ENCODE data around the gene TRMT44. TPM values are rescaled to one million over a fixed set of nuclear protein-coding genes. Genes with fewer than 3 reads are reported as not detected.
A peak's percentile ranks its signal among the peaks of the same experiment; 100 is the strongest.
"Not testable (repeated sequence)": the region's sequence is repeated elsewhere in the genome, so short reads cannot be mapped to it uniquely, and the experiment has no call there.

Gene TRMT44
- total RNA-seq, 3 donors from 2014 or later = 35.7 to 41.5 (median 41.0) TPM

DNA sequence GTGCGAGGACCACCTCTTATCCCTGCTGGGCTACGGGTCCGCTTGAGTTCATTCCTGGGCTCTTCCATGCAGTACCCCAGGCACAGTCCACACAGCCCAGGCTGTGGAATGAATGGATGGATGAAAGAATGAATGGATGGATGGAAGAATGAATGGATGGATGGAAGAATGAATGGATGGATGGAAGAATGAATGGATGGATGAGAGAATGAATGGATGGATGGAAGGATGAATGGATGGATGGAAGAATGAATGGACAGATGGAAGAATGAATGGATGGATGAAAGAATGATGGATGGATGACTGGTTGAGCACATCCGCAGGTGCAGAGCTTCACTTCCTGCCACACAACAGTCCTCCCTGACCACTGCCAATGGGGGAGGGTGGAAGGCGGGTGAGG is 28.3 kb upstream of the TRMT44 start:
- Mint-ChIP-seq H3K4me1 (ENCODE audit: low read depth) (peaks cover 26% of the 10 kb centered on the region), H3K27me3 (ENCODE audit: low read depth) (no peaks in the 10 kb centered on the region), H3K4me3 (no peak overlapping the region), H3K9me3 (no peaks in the 10 kb centered on the region), H3K36me3 (ENCODE audit: insufficient read depth) (peaks cover 33% of the 10 kb centered on the region)
- ATAC-seq = no peak
- no peak for DNase-seq

DNA sequence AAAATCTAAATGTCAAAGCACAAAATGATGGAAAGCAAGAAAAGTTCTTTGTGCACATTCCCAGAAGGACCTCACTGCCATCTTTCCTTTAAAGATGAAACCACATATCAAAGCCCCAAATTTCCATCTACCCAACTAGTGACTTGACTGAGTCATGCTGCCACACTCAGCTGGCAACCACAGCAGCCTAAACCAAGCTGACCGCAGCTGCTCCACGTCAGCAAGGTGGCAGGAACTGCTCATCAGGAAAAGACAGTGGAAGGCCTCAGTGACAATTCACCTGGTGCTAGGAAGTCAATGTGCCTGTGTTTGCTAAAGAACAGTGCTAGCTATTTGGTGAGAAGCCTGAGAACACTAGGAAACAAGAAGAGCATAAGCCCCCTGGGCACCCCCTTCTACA is 26.2 kb upstream of the TRMT44 start:
- ATAC-seq (peak; percentile 50 to 56), DNase-seq (peak; percentile 26)
- H3K27me3 Mint-ChIP-seq (ENCODE audit: low read depth) = no peaks in the 10 kb centered on the region
- peaks cover 33% of the 10 kb centered on the region for H3K4me1 Mint-ChIP-seq (ENCODE audit: low read depth)
- no peaks in the 10 kb centered on the region for H3K9me3 Mint-ChIP-seq
- peak overlapping the region; percentile 5 for H3K4me3 Mint-ChIP-seq
- peaks cover 32% of the 10 kb centered on the region for H3K36me3 Mint-ChIP-seq (ENCODE audit: insufficient read depth)

DNA sequence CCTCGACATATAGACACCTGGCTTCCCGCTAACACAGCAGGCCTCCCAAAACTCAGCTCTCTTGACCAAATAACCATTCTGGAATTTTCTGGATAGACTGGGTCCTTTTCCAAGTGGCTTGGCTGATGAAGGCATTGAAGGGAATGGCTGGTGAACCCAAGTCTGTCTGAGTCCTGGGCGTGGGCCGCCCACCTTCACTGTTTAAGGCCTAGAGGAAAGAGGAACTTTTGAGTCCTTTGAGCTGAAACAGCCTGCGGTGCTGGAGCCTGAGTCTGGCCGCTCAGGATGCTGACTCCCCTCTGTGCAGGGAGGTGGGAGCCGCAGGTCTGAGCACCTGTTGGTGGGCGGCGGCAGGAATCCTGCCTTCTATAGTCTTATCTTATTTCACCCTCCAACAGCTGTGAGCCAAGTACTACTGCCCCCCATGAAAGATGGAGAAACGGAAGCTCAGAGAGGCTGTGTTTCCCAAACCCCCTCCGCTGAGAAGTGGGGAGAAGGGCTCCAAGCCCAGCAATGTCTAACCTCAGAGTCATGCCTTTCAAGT is 23.4 kb upstream of the TRMT44 start:
- H3K9me3 Mint-ChIP-seq = no peaks in the 10 kb centered on the region
- DNase-seq (no peak), ATAC-seq (no peak)

DNA sequence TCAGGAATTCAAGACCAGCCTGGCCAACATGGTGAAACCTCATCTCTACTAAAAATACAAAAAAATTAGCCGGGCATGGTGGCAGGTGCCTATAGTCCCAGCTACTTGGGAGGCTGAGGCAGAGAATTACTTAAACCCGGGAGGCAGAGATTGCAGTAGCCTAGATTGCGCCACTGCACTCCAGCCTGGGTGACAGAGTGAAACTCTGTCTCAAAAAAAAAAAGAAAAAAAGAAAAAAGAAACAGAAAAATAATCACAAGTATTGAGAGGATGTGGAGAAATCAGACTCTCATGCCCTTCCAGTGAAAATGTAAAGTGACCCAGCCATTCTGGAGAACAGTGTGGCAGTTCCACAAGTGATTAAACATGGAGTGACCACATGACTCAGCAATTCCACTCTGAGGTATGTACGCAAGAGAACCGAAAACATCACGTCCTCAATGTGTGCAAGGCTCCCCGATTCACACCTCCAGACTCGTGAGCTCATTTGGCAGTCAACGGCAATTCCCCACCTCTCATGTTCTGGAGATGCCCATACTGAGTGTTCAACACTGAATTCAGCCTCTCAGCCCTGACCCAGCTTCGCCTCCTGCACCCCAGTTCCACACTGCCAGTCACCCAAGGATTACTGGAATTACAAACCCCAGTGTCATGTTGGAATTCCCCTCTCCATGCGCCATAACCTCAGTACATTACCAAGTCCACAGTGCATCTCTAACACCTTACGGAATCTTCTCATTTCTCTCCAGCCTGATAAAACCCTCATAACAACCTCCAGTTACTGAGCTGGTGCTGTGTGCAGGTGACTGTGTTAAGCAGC is 21.1 kb upstream of the TRMT44 start:
- ATAC-seq (peak; percentile 96 to 97), DNase-seq (no peak)
- H3K27me3 Mint-ChIP-seq (ENCODE audit: low read depth) = no peaks in the 10 kb centered on the region
- H3K9me3 Mint-ChIP-seq = no peaks in the 10 kb centered on the region
- H3K4me3 Mint-ChIP-seq = no peak overlapping the region
- H3K4me1 Mint-ChIP-seq (ENCODE audit: low read depth) = peaks cover 37% of the 10 kb centered on the region
- H3K36me3 Mint-ChIP-seq (ENCODE audit: insufficient read depth) = peaks cover 23% of the 10 kb centered on the region

More for the DNA sequence above, 23.4 kb upstream of the TRMT44 start:
- Mint-ChIP-seq H3K36me3 (ENCODE audit: insufficient read depth) (peaks cover 31% of the 10 kb centered on the region), H3K4me1 (ENCODE audit: low read depth) (peaks cover 43% of the 10 kb centered on the region), H3K4me3 (no peak overlapping the region), H3K27me3 (ENCODE audit: low read depth) (no peaks in the 10 kb centered on the region)

DNA sequence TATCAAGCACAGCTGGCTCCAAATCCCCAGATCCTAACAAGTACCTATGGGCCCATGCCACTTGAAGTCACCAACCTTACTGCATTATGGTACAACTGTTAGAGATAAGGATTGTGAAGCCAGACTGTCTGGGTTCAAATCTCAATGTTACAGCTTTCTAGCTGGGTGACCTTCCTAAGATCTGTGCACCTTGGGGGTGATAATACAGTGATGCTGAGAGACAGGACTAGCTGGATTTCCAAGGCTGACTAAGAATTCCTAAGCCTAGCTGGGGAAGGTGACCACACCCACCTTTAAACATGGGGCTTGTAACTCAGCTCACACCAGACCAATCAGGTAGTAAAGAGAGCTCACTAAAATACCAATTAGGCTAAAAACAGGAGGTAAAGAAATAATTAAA is 20.4 kb upstream of the TRMT44 start:
- not testable (repeated sequence) for ATAC-seq; H3K27me3 Mint-ChIP-seq (ENCODE audit: low read depth); DNase-seq; H3K9me3 Mint-ChIP-seq; H3K4me3 Mint-ChIP-seq
- Mint-ChIP-seq H3K4me1 (ENCODE audit: low read depth) (peaks cover 31% of the 10 kb centered on the region), H3K36me3 (ENCODE audit: insufficient read depth) (peaks cover 19% of the 10 kb centered on the region)

DNA sequence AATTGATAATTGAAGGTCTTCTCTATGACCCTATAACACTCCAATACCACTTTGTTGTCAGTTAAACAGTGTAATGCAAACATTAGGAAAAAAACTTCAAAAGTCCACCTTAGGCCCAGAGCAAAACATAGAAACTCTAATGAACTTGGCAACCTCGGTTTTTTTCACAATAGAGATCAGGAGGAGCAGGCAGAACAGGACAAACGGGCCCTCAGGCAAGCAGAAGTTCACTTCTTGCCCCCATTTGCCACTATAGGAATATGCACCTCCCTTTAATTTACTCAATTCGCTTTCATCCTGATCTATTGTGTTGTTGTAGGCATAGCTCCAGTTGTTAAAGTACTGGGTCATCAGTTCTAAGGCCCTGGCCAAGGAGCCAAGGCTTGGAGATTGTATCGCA is 18.2 kb upstream of the TRMT44 start:
- H3K4me1 Mint-ChIP-seq (ENCODE audit: low read depth) = peaks cover 45% of the 10 kb centered on the region
- H3K4me3 Mint-ChIP-seq = no peak overlapping the region
- H3K27me3 Mint-ChIP-seq (ENCODE audit: low read depth) = no peaks in the 10 kb centered on the region
- peaks cover 13% of the 10 kb centered on the region for H3K36me3 Mint-ChIP-seq (ENCODE audit: insufficient read depth)
- ATAC-seq (no peak), DNase-seq (no peak)
- no peaks in the 10 kb centered on the region for H3K9me3 Mint-ChIP-seq

DNA sequence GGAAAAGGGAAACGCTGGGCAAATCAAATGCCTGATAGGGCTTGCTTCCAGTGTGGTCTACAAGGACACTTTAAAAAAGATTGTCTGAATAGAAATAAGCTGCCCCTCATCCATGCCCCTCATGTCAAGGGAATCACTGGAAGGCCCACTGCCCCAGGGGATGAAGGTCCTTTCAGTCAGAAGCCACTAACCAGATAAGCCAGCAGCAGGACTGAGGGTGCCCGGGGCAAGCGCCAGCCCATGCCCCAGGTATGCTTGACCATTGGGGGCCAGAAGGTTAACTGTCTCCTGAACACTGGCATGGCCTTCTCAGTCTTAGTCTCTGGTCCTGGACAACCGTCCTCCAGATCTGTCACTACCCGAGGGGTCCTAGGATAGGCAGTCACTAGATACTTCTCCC is 17.8 kb upstream of the TRMT44 start:
- H3K36me3 Mint-ChIP-seq (ENCODE audit: insufficient read depth) = peaks cover 12% of the 10 kb centered on the region
- ATAC-seq = no peak
- H3K4me3 Mint-ChIP-seq = no peak overlapping the region
- DNase-seq = no peak
- H3K27me3 Mint-ChIP-seq (ENCODE audit: low read depth) = no peaks in the 10 kb centered on the region
- H3K4me1 Mint-ChIP-seq (ENCODE audit: low read depth) = peaks cover 44% of the 10 kb centered on the region
- H3K9me3 Mint-ChIP-seq = no peaks in the 10 kb centered on the region

DNA sequence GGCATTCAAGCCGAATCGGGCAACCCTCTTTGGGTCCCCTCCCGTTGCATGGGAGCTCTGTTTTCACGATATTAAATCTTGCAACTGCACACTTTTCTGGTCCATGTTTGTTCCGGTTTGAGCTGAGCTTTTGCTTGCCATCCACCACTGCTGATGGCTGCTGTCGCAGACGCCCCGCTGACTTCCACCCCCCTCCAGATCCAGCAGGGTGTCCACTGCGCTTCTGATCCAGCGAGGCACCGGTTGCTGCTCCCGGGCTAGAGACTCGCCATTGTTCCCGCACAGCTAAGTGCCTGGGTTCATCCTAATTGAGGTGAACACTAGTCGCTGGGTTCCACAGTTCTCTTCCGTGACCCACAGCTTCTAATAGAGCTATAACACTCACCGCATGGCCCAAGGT is 13.3 kb upstream of the TRMT44 start:
- ATAC-seq (no peak), DNase-seq (no peak)
- H3K4me3 Mint-ChIP-seq = peak overlapping the region; percentile 93
- peaks cover 23% of the 10 kb centered on the region for H3K4me1 Mint-ChIP-seq (ENCODE audit: low read depth)
- H3K9me3 Mint-ChIP-seq = no peaks in the 10 kb centered on the region
- H3K36me3 Mint-ChIP-seq (ENCODE audit: insufficient read depth) = peaks cover 5% of the 10 kb centered on the region
- H3K27me3 Mint-ChIP-seq (ENCODE audit: low read depth) = no peaks in the 10 kb centered on the region

DNA sequence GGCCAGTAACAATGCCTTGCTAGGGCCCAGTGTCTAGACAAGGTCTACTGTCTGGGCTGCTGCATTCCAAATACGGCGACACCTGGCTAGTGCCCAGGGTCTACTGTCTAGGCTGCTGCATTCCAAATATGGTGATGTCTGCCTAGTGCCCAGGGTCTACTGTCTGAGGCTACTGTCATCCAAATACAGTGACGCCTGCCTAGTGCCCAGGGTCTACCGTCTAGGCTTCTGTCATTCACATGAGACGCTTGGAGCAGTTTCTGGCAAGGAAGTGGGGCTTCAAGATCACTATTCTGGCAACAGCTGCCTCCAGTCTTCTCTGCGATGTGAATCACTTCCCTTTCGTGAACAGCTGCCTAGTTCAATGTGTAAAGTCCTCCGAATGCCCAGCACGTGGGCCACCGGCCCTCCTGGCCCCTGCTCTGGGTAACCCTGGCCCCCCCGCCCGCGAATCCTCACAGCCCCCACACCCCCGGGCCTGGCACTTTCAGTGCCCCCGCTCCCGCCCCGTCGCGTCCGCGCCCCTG is 12.8 kb upstream of the TRMT44 start:
- peaks cover 23% of the 10 kb centered on the region for H3K4me1 Mint-ChIP-seq (ENCODE audit: low read depth)
- H3K4me3 Mint-ChIP-seq = peak overlapping the region; percentile 93
- ATAC-seq (peak; percentile 16 to 61), DNase-seq (no peak)
- peaks cover 5% of the 10 kb centered on the region for H3K36me3 Mint-ChIP-seq (ENCODE audit: insufficient read depth)
- H3K9me3 Mint-ChIP-seq = no peaks in the 10 kb centered on the region
- no peaks in the 10 kb centered on the region for H3K27me3 Mint-ChIP-seq (ENCODE audit: low read depth)

DNA sequence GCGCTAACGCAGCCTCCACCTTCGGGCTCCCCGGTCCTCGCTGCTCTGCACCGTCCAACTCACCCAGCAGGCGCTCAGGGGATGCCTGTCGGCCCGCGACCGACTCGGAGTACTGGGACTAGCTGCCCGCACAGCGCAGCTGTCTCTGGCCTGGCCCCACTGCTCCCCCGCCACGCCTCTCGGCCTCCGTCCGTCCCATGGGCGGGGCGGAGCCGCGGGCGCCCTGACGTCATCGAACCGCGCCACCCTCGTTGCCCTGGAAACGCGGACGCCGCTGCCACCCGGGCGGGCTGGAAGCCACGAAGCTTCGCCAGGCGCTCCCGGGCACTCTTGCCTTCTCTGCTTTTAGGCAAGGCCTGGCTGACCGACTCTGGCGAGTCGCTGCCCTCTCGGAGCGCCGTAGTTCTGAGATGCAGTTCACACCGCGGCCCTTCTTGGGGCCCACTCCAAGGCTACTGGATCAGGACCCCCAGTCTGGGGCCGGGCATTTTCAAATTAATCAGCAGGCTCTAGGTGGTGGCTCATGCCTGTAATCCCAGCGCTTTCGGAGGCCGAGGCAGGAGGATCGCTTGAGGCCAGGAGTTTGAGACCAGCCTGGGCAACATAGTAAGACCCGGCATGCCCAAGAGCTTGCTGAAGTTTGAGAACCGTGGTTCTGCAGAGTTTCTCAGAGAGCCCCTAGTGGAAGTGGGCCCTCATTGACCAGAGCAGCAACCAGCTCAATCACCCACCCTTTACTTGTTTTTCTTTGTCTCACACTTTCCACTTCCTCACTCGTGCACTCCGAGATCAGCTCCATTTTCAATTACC is 12.1 kb upstream of the TRMT44 start:
- ATAC-seq (peak; percentile 96 to 97), DNase-seq (peak; percentile 93)
- Mint-ChIP-seq H3K4me1 (ENCODE audit: low read depth) (peaks cover 23% of the 10 kb centered on the region), H3K36me3 (ENCODE audit: insufficient read depth) (peaks cover 5% of the 10 kb centered on the region), H3K4me3 (peak overlapping the region; percentile 93), H3K27me3 (ENCODE audit: low read depth) (no peaks in the 10 kb centered on the region), H3K9me3 (no peaks in the 10 kb centered on the region)

DNA sequence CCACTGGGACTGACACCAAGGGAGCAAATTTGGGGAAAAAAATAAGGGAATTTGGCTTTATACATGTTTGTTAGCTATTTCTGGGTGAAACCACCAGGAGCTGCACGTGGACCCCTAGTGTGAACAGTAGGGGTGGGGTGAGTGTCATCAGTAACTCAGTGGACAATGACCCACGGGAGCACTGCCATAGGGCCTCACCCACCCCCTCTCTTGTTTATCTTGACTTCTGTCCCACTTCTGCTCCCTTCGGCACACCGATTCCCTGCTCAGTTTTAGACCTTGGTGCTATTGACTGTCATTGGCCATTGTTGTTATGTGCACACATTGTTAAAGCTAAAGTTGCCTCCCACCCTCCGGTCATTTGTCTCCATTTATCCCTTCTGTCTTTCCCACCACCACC is 9.0 kb upstream of the TRMT44 start:
- no peak for ATAC-seq
- Mint-ChIP-seq H3K27me3 (ENCODE audit: low read depth) (no peaks in the 10 kb centered on the region), H3K4me3 (no peak overlapping the region), H3K36me3 (ENCODE audit: insufficient read depth) (no peaks in the 10 kb centered on the region), H3K9me3 (no peaks in the 10 kb centered on the region), H3K4me1 (ENCODE audit: low read depth) (peaks cover 39% of the 10 kb centered on the region)
- DNase-seq = no peak

DNA sequence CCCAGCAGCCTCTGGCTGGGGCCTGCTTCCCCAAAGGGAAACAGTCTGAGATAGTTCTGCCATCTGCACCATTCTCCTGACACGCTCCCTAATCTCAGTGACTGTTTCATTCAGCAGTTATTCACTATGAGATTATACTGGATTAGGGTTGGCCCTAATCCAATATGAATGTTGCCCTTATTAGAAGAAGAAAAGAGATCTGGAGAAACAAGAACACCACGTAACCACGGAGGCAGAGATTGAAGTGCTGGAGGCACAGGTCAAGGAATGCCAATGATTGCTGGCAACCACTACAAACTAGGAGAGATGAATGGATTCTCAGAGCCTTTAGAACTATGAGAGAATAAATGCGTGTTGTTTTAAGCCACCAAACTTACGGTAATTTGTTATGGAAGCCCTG is 7.4 kb upstream of the TRMT44 start:
- DNase-seq (no peak), ATAC-seq (no peak)
- Mint-ChIP-seq H3K27me3 (ENCODE audit: low read depth) (no peaks in the 10 kb centered on the region), H3K9me3 (no peaks in the 10 kb centered on the region), H3K4me1 (ENCODE audit: low read depth) (peaks cover 39% of the 10 kb centered on the region), H3K36me3 (ENCODE audit: insufficient read depth) (no peaks in the 10 kb centered on the region), H3K4me3 (no peak overlapping the region)

DNA sequence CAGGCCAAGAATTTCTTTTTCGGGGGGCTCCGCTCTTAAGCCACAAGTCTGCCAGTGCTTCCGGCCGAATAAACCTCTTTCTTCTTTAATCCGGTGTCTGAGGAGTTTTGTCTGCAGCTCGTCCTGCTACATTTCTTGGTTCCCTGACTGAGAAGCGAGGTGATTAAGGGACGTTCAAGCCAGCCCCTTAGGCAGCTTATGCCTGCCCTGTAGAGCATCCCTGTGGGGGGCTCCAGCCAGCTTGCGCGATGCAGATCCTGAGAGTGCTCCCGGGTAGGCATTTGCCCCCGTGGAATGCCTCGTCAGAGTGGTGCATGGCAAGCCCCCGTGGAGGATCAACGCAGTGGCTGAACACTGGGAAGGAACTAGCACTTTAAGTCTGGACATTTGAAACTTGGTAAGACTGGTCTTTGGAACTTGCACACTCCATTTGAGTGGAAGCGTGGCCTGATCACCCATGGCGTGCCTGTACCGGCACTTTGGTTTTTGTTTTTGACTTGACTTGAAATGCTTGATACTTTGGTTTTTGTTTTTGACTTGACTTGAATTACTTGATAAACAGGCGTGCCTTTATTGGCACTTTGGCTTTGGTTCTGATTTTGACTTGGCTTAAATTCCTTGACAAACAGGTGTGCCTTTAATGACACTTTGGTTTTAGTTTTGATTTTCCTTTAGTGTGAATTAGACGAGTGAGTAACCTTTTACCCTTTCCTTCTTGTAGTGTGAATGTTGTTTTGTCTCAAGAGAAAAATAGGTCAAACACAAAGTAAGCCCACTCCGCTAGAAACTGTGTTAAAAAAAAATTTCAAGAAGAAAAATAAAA is 6.1 kb upstream of the TRMT44 start:
- H3K27me3 Mint-ChIP-seq (ENCODE audit: low read depth) = no peaks in the 10 kb centered on the region

DNA sequence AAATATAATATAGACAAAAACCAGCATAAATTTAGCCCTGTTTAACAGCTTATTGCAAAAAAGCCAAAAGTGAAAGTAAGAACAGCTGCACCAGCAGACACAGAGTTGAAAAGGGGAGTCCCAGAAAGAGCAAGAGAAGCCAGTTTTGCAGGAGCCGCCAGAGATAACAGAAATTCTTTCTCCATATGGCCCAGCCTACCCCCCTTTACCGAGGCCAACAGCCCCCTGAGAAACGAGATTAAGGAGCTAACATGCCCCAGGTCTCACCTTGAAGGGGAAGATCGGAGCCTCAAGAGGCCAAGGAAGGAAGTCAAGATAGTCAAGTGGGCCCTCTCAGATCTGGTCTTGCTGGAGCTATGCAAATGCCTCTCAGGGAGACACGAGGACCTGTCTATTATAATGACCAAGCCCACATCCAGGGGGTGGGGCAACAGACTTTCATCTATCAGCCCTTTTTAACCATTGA is 4.9 kb upstream of the TRMT44 start:
- peak; percentile 38 to 42 for ATAC-seq
- no peak for DNase-seq
- H3K4me3 Mint-ChIP-seq = peak overlapping the region; percentile 82
- no peaks in the 10 kb centered on the region for H3K9me3 Mint-ChIP-seq
- H3K27me3 Mint-ChIP-seq (ENCODE audit: low read depth) = no peaks in the 10 kb centered on the region
- no peaks in the 10 kb centered on the region for H3K36me3 Mint-ChIP-seq (ENCODE audit: insufficient read depth)
- H3K4me1 Mint-ChIP-seq (ENCODE audit: low read depth) = peaks cover 56% of the 10 kb centered on the region

More for the DNA sequence above, 6.1 kb upstream of the TRMT44 start:
- ATAC-seq = no peak
- no peaks in the 10 kb centered on the region for H3K36me3 Mint-ChIP-seq (ENCODE audit: insufficient read depth)
- no peaks in the 10 kb centered on the region for H3K9me3 Mint-ChIP-seq
- peaks cover 46% of the 10 kb centered on the region for H3K4me1 Mint-ChIP-seq (ENCODE audit: low read depth)
- DNase-seq = no peak
- H3K4me3 Mint-ChIP-seq = peak overlapping the region; percentile 82

Data from activated T-cell treated with anti-CD3 and anti-CD28 coated beads, Interleukin-2, amount 50 U/mL, for 4 hours (primary cell).